ENCODE data around the gene TALDO1. TPM values are rescaled to one million over a fixed set of nuclear protein-coding genes. Genes with fewer than 3 reads are reported as not detected.

The TALDO1 gene
- total RNA-seq, 2 donors from 2014 or later: 90.3 to 111 TPM

GRCh38 chr11:793556-793955, 46.3 kb downstream of the TALDO1 start:
- DNase-seq (ENCODE audit: low spot score): no peak
- Histone ChIP-seq H3K9me3 (no peaks in the 10 kb centered on the region), H3K27ac (no peak overlapping the region), H3K27me3 (peaks cover 0 to 9% of the 10 kb centered on the region in 2 donors), H3K36me3 (no peaks in the 10 kb centered on the region), H3K4me1 (peaks cover 0 to 40% of the 10 kb centered on the region in 2 donors), H3K4me3 (no peak overlapping the region)
- no peak for TF ChIP-seq CTCF (IDR thresholded peaks at IDR 0.05)

- no peak overlapping the region for H3K4me3 ChIP-seq
- H3K4me1 ChIP-seq: peaks cover 0 to 44% of the 10 kb centered on the region in 2 donors
- no peak for TF ChIP-seq CTCF (IDR thresholded peaks at IDR 0.05)
- no peaks in the 10 kb centered on the region for H3K36me3 ChIP-seq
- peaks cover 0 to 9% of the 10 kb centered on the region in 2 donors for H3K27me3 ChIP-seq
- no peak overlapping the region for H3K27ac ChIP-seq
- no peak for DNase-seq (ENCODE audit: low spot score)
- no peaks in the 10 kb centered on the region for H3K9me3 ChIP-seq
These were observed 46.9 kb downstream of the TALDO1 start for GRCh38 chr11:794013-794765.

- Histone ChIP-seq H3K4me3 (peak overlapping the region; percentile 59 to 68), H3K27me3 (peaks cover 0 to 3% of the 10 kb centered on the region in 2 donors), H3K36me3 (no peaks in the 10 kb centered on the region), H3K4me1 (peaks cover 0 to 39% of the 10 kb centered on the region in 2 donors), H3K27ac (peak overlapping the region in 1 of 2 donors; percentile 69), H3K9me3 (no peaks in the 10 kb centered on the region)
- no peak for TF ChIP-seq CTCF (IDR thresholded peaks at IDR 0.05)
- DNase-seq (ENCODE audit: low spot score): no peak
These were observed 47.7 kb downstream of the TALDO1 start for GRCh38 chr11:794766-795633.

GRCh38 chr11:795634-796564, 48.6 kb downstream of the TALDO1 start:
- peak; percentile 78 for DNase-seq (ENCODE audit: low spot score)
- peak overlapping the region; percentile 69 to 86 for H3K27ac ChIP-seq
- TF ChIP-seq CTCF (IDR thresholded peaks at IDR 0.05): no peak
- H3K27me3 ChIP-seq: no peaks in the 10 kb centered on the region
- peaks cover 0 to 37% of the 10 kb centered on the region in 2 donors for H3K4me1 ChIP-seq
- H3K36me3 ChIP-seq: no peaks in the 10 kb centered on the region
- peak overlapping the region; percentile 59 to 68 for H3K4me3 ChIP-seq
- H3K9me3 ChIP-seq: no peaks in the 10 kb centered on the region

- Histone ChIP-seq H3K4me3 (peak overlapping the region; percentile 59 to 68), H3K4me1 (peaks cover 0 to 37% of the 10 kb centered on the region in 2 donors), H3K27ac (peak overlapping the region; percentile 69 to 86), H3K36me3 (no peaks in the 10 kb centered on the region), H3K27me3 (no peaks in the 10 kb centered on the region), H3K9me3 (no peaks in the 10 kb centered on the region)
- no peak for DNase-seq (ENCODE audit: low spot score)
- no peak for TF ChIP-seq CTCF (IDR thresholded peaks at IDR 0.05)
These were observed 49.5 kb downstream of the TALDO1 start for GRCh38 chr11:796565-797295.

Data from right atrium auricular region (tissue), 2 donors.